ENCODE results near the gene CCDC134.

DNA sequence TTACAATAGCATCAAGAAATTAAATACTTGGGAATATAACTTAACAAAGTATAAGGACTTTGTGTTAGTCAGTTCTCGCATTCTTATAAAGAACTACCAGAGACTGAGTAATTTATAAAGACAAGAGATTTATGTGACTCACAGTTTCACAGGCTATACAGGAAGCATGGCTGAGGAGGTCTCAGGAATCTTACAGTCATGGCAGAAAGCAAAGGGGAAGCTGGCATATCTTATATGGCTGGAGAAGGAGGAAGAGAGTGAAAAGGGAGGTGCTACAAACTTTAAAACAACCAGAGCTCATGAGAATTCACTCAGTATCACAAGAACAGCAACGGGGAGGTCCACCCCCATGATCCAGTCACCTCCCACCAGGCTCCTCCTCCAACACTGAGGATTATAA is 32.0 kb upstream of the CCDC134 start:
- no peak for TF ChIP-seq EZH2 (IDR thresholded peaks at IDR 0.05; ENCODE audit: low read length, missing control alignments)
- TF ChIP-seq, protein P1, sequence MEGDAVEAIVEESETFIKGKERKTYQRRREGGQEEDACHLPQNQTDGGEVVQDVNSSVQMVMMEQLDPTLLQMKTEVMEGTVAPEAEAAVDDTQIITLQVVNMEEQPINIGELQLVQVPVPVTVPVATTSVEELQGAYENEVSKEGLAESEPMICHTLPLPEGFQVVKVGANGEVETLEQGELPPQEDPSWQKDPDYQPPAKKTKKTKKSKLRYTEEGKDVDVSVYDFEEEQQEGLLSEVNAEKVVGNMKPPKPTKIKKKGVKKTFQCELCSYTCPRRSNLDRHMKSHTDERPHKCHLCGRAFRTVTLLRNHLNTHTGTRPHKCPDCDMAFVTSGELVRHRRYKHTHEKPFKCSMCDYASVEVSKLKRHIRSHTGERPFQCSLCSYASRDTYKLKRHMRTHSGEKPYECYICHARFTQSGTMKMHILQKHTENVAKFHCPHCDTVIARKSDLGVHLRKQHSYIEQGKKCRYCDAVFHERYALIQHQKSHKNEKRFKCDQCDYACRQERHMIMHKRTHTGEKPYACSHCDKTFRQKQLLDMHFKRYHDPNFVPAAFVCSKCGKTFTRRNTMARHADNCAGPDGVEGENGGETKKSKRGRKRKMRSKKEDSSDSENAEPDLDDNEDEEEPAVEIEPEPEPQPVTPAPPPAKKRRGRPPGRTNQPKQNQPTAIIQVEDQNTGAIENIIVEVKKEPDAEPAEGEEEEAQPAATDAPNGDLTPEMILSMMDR (conservative IDR thresholded peaks at IDR 0.05 in 1 of 2, IDR thresholded peaks at IDR 0.05 in 1 of 2; ENCODE audit: low read depth in 1 of 2, low read length in 2 of 2), result no peak
